GM10248 (cell line): Measurements from ENCODE around the gene ADCK1.

Experiments used
- CTCF ChIA-PET: fragments of 300-600 bp; sonication (Branson Sonifier 250); formaldehyde crosslinking; extraction: SDS; loops from one replicate; lab custom pipeline; 2021; ENCODE audit warnings: antibody characterized with exemption; lab: Yijun Ruan, JAX
- POLR2A ChIA-PET: fragments of 350-650 bp; sonication (Branson Sonifier 250); formaldehyde crosslinking; extraction: SDS; loops from one replicate; lab custom pipeline; 2020; ENCODE audit warnings: antibody characterized with exemption; lab: Yijun Ruan, JAX
- DNase-seq: peaks from one replicate; pipeline ENCODE4 v3.0.0; 2012; ENCODE audit errors: extremely low spot score
- TF ChIP-seq, protein P1 (sequence below): IDR thresholded peaks from 2 replicates; pipeline ENCODE4 v1.5.1; 2012; ENCODE audit warnings: mild to moderate bottlenecking, low read depth; ENCODE audit errors: extremely low read depth, missing control alignments, control extremely low read depth

ADCK1 gene

DNA sequence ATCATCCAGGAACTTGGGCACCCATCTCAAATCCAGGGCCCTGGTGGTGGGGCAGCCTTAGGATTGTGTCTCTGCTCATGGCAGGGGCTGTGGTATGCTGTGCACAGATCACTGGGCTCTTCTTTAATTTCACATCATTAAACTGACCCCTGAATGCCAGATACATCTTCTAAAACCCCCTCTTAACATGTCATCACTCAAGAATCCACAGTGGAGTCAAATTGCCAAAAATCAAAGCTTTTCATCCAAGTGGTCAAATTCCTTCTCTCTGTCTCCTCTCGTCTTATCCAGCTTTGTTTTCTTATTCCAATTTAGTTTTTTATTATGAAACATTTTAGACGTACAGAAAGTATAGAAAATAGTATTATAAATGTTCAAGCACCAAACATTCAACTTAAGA is 97.5 kb downstream of the ADCK1 start:
- CTCF ChIA-PET: interaction anchor here (0.7 to 3.6 kb wide), 2 partner anchors 17 to 35 kb away, joined by 3 to 11 read pairs; no protein-coding TSS in a partner anchor
- TF ChIP-seq, protein P1, sequence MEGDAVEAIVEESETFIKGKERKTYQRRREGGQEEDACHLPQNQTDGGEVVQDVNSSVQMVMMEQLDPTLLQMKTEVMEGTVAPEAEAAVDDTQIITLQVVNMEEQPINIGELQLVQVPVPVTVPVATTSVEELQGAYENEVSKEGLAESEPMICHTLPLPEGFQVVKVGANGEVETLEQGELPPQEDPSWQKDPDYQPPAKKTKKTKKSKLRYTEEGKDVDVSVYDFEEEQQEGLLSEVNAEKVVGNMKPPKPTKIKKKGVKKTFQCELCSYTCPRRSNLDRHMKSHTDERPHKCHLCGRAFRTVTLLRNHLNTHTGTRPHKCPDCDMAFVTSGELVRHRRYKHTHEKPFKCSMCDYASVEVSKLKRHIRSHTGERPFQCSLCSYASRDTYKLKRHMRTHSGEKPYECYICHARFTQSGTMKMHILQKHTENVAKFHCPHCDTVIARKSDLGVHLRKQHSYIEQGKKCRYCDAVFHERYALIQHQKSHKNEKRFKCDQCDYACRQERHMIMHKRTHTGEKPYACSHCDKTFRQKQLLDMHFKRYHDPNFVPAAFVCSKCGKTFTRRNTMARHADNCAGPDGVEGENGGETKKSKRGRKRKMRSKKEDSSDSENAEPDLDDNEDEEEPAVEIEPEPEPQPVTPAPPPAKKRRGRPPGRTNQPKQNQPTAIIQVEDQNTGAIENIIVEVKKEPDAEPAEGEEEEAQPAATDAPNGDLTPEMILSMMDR: no peak
- POLR2A ChIA-PET: no interaction called here
- no peak for DNase-seq

DNA sequence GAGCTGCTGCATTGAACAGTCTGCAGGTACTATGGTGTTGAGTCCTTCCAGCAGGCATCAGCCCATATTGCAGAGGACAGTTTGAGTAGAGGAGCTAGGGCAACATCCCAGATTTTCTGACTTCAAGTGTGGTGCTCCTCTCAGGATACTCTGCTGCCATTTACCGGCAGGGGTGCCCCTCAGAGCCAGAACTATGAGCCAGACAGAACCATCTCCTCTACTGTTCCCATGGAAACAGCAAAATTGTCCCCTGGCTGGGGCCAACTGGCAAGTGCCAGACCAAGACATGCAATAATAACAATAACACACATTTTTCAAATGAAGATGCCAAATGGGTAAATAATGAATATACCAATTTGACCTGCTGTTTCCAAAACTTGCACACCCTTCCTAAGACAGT is 102.9 kb downstream of the ADCK1 start:
- POLR2A ChIA-PET: no interaction called here
- no peak for DNase-seq
- CTCF ChIA-PET: interaction anchor here (1.0 kb wide), 1 partner anchor 22 kb away, joined by 3 read pairs; no protein-coding TSS in a partner anchor
- TF ChIP-seq, protein P1: no peak

DNA sequence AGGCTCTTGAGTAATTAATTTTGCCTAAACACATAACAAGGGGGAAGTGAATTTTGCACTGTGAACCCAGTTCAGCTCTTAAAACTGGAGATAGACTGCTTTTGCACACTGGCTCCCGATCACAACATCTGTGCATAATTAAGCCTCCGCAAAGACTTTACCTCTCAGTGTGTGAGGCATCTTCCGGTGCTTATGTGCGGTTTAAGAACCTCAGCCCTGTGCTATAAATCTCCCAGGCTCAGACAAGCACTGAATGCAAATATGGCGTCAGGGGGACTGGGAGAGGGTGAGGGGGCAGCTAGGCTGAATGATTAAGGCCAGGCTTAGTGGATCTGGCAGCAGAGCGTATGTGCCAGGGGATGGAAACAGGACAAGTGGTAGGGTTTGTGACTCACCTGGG is 103.3 kb downstream of the ADCK1 start:
- POLR2A ChIA-PET: no interaction called here
- CTCF ChIA-PET: interaction anchor here (1.0 to 1.7 kb wide), 2 partner anchors 22 to 42 kb away, joined by 3 to 4 read pairs; no protein-coding TSS in a partner anchor
- no peak for DNase-seq
- TF ChIP-seq, protein P1: no peak

DNA sequence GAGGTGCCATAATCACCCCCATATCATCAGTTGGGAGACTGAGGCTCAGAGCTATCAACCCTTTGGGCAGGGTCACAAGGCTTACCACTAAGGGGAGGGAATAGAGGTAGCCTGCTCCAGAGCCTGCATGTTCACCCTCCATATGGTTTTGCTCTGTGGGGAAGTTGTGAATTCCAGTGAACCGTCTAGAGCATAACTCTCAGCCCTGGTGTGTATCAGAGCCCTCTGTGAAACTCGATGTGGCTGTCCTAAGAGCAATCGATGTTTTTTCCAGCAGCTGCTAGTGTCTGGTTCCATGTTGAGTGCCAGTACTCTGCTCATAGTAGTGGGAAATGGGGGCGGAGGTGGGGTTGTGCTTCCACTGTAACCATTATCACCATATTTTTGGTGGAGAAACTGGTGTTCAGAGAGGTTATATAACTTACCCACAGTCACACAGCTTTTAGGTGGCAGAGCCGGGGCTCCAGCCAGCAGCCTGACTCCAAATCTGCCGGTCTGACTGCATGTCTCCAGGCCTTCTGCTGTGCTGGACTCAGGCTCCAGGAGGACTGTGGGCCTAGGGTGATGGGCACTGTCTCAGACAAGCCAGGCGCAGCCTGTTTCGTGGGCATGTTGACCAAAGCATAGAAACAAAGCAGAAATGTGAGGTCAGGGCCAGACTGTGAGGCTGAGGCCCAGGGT is 104.2 kb downstream of the ADCK1 start:
- no peak for DNase-seq
- CTCF ChIA-PET: interaction anchor here (1.7 kb wide), 1 partner anchor 43 kb away, joined by 4 read pairs; no protein-coding TSS in a partner anchor
- TF ChIP-seq, protein P1: no peak
- POLR2A ChIA-PET: no interaction called here

DNA sequence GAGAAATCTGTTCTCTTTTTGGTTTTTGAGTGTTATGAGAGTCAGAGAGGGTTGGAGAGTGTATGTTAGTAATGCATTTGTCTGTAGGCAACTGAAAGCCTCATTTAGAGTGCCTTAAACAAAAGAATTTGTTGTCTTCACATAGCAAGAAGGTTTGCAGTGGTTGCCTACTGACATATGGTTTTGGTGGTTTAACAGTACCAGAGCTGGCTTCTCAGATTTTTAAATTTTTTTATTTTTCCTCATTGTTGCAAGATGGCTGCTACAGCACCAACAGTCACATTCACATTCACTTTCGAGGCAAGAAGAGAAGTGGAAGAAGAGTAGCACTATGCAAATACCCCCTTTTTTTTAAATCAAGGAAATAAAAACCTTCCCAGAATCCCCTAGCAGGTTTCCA is 106.5 kb downstream of the ADCK1 start:
- TF ChIP-seq, protein P1: no peak
- CTCF ChIA-PET: interaction anchor here (1.3 kb wide), 1 partner anchor 44 kb away, joined by 3 read pairs; no protein-coding TSS in a partner anchor
- POLR2A ChIA-PET: no interaction called here
- DNase-seq: no peak

DNA sequence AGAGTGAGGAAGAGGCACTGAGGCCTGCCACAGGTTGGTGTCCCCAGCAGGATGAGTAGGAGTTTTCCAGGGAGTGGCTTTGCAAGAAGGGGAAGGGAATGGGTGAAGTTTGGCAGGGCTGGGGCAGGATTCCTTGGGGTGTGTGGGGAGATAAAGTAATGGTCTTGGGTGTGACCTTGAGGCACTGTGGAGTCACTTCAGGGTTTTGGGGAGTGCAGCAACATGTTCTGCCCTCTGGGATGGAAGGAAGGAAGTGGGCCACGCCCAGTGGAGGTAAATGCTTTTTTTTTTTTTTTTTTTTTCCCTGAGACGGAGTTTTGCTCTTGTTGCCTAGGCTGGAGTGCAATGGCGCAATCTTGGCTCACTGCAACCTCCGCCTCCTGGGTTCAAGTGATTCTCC is 108.9 kb downstream of the ADCK1 start:
- ChIA-PET CTCF (interaction anchor here (0.9 kb wide), 1 partner anchor 29 kb away, joined by 3 read pairs; no protein-coding TSS in a partner anchor), POLR2A (no interaction called here)
- TF ChIP-seq, protein P1: no peak
- DNase-seq: no peak
